HepG2 (cell line): ENCODE measurements around the gene NOP56. TPM values are rescaled to one million over a fixed set of nuclear protein-coding genes. Genes with fewer than 3 reads are reported as not detected.

Experiments used
- DNMT1 ChIP-seq: sonication (generic); formaldehyde crosslinking; IDR thresholded peaks from 2 replicates; pipeline ENCODE4 v1.5.1; 2020; ENCODE audit warnings: mild to moderate bottlenecking, missing genetic modification reagents
- ELF4 ChIP-seq: sonication (generic); formaldehyde crosslinking; IDR thresholded peaks from 2 replicates; pipeline ENCODE4 v1.5.0; 2020; ENCODE audit warnings: missing genetic modification reagents, mild to moderate bottlenecking, moderate library complexity, borderline replicate concordance
- HMGXB3 ChIP-seq: sonication (generic); formaldehyde crosslinking; IDR thresholded peaks from 2 replicates; pipeline ENCODE4 v1.4.0; 2020; ENCODE audit warnings: missing genetic modification reagents, borderline replicate concordance
- KDM4B ChIP-seq: sonication (generic); formaldehyde crosslinking; IDR thresholded peaks from 2 replicates; pipeline ENCODE4 v1.4.0; 2020; ENCODE audit warnings: missing genetic modification reagents
- MAF1 ChIP-seq: sonication (generic); formaldehyde crosslinking; IDR thresholded peaks from 2 replicates; pipeline ENCODE4 v1.5.0; 2020; ENCODE audit warnings: missing genetic modification reagents, borderline replicate concordance
- MATR3 ChIP-seq: sonication (generic); formaldehyde crosslinking; IDR thresholded peaks from 2 replicates; pipeline ENCODE4 v1.4.0; 2020; ENCODE audit warnings: missing genetic modification reagents
- RFX3 ChIP-seq: IDR thresholded peaks from 2 replicates; pipeline ENCODE4 v1.6.1; 2016; ENCODE audit warnings: missing biosample characterization, missing genetic modification reagents
- SNAPC2 ChIP-seq: sonication (generic); formaldehyde crosslinking; IDR thresholded peaks from 2 replicates; pipeline ENCODE4 v1.8.1; 2022; ENCODE audit warnings: mild to moderate bottlenecking, missing genetic modification reagents
- TP53 ChIP-seq: sonication (generic); formaldehyde crosslinking; conservative IDR thresholded peaks from 2 replicates; pipeline ENCODE4 v1.4.0; 2020; ENCODE audit warnings: missing genetic modification reagents
- TRIM24 ChIP-seq: sonication (generic); formaldehyde crosslinking; IDR thresholded peaks from 2 replicates; pipeline ENCODE4 v1.8.0; 2022; ENCODE audit warnings: mild to moderate bottlenecking, missing genetic modification reagents
- ZMYM3 ChIP-seq: sonication (generic); formaldehyde crosslinking; IDR thresholded peaks from 2 replicates; pipeline ENCODE4 v1.5.1; 2020; ENCODE audit warnings: mild to moderate bottlenecking, missing genetic modification reagents
- ZNF343 ChIP-seq: sonication (generic); formaldehyde crosslinking; IDR thresholded peaks from 2 replicates; pipeline ENCODE4 v1.4.0; 2020; ENCODE audit warnings: mild to moderate bottlenecking, missing genetic modification reagents
- ZNF800 ChIP-seq: sonication (generic); formaldehyde crosslinking; IDR thresholded peaks from 2 replicates; pipeline ENCODE4 v1.4.0; 2020; ENCODE audit warnings: missing genetic modification reagents
- polyA plus RNA-seq, 8 experiments: library from polyadenylated mRNA; depleted of rRNA in 3 of 8; stranded (reverse) in 7 of 8; unstranded in 1 of 8; fragments of >200 nt; fragmentation: Illumina TruSeq in 4 of 8; extraction: Trizol in 4 of 8; gene quantifications; 2 replicates each; pipeline versions ENCODE4 v1.2.1 to v1.2.3, GENCODE V29; 2011 to 2016; ENCODE audit warnings: low read depth in 4 of 8, missing spikeins in 1 of 8, mixed read lengths in 1 of 8; ENCODE audit not compliant: insufficient read depth in 1 of 8
- total RNA-seq, 5 experiments: library from RNA; depleted of rRNA; stranded (reverse); fragments of >200 nt; fragmentation: Illumina TruSeq; extraction: Trizol; gene quantifications; 2 replicates each; pipeline ENCODE4 v1.2.3, GENCODE V29; 2016; ENCODE audit warnings: low read depth in 1 of 5
- TF ChIP-seq, protein P1 (sequence below): sonication (generic); formaldehyde crosslinking; IDR thresholded peaks from 2 replicates; pipeline ENCODE4 v1.9.0; 2021; ENCODE audit warnings: missing genetic modification reagents, borderline replicate concordance
- TF ChIP-seq, protein P2 (sequence below): sonication (generic); formaldehyde crosslinking; IDR thresholded peaks from 2 replicates; pipeline ENCODE4 v1.5.1; 2020; ENCODE audit warnings: missing genetic modification reagents, mild to moderate bottlenecking, borderline replicate concordance
- TF ChIP-seq, protein P3 (sequence below): sonication (generic); formaldehyde crosslinking; IDR thresholded peaks from 2 replicates; pipeline ENCODE4 v1.5.1; 2020; ENCODE audit warnings: mild to moderate bottlenecking, missing genetic modification reagents, borderline replicate concordance

The NOP56 gene
- total and polyA plus RNA-seq, 2 of the 13 experiments (the other 11 are each of a cell fraction or from before 2014, with no cell fraction given) = 369 to 1,116 TPM

DNA sequence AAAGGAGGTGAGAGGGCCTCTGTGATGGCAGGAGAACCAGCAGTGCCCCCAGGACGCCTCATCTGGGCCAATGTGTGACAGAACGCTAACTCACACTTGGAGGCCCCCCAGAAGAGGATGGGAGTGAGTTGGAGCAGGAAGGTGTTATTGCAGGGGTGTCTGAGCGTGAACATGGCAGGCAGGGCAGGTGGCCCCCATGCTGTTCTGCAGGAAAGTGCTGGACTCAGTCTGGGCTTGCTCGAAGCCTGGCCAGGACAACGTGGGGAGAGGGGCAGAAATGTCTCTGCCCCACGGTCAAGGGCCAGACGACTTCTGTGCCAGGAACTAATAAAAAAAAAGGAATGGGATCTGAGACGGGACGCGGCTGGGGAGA lies 39.2 kb downstream of the NOP56 start (continued):
- TF ChIP-seq ELF4 (CRISPR knock-in tag) (no peak), MAF1 (0 out of 2 replicates have a peak, but pooled peaks have one; percentile 46), MATR3 (no peak), ZMYM3 (CRISPR knock-in tag) (no peak), TRIM24 (CRISPR knock-in tag) (0 out of 2 replicates have a peak, but pooled peaks have one; percentile 15), HMGXB3 (no peak), KDM4B (CRISPR knock-in tag) (no peak), ZNF800 (0 out of 2 replicates have a peak, but pooled peaks have one; percentile 9), ZNF343 (CRISPR knock-in tag) (0 out of 2 replicates have a peak, but pooled peaks have one; percentile 14), RFX3 (CRISPR knock-in tag) (no peak), SNAPC2 (no peak), DNMT1 (no peak), TP53 (CRISPR knock-in tag) (no peak)
- TF ChIP-seq, protein P1, sequence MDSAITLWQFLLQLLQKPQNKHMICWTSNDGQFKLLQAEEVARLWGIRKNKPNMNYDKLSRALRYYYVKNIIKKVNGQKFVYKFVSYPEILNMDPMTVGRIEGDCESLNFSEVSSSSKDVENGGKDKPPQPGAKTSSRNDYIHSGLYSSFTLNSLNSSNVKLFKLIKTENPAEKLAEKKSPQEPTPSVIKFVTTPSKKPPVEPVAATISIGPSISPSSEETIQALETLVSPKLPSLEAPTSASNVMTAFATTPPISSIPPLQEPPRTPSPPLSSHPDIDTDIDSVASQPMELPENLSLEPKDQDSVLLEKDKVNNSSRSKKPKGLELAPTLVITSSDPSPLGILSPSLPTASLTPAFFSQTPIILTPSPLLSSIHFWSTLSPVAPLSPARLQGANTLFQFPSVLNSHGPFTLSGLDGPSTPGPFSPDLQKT (CRISPR knock-in tag) = no peak
- TF ChIP-seq, protein P2, sequence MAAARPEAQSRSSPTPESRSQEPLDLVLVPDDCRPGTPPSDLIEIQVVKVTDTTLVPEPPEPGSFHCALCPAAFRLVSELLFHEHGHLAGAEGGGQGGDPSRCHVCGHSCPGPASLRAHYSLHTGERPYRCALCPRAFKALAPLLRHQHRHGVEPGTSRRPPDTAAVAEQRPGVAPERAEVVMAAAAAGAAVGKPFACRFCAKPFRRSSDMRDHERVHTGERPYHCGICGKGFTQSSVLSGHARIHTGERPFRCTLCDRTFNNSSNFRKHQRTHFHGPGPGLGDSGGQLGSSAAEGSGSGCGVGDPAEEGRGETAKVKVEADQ (CRISPR knock-in tag) = no peak
- TF ChIP-seq, protein P3, sequence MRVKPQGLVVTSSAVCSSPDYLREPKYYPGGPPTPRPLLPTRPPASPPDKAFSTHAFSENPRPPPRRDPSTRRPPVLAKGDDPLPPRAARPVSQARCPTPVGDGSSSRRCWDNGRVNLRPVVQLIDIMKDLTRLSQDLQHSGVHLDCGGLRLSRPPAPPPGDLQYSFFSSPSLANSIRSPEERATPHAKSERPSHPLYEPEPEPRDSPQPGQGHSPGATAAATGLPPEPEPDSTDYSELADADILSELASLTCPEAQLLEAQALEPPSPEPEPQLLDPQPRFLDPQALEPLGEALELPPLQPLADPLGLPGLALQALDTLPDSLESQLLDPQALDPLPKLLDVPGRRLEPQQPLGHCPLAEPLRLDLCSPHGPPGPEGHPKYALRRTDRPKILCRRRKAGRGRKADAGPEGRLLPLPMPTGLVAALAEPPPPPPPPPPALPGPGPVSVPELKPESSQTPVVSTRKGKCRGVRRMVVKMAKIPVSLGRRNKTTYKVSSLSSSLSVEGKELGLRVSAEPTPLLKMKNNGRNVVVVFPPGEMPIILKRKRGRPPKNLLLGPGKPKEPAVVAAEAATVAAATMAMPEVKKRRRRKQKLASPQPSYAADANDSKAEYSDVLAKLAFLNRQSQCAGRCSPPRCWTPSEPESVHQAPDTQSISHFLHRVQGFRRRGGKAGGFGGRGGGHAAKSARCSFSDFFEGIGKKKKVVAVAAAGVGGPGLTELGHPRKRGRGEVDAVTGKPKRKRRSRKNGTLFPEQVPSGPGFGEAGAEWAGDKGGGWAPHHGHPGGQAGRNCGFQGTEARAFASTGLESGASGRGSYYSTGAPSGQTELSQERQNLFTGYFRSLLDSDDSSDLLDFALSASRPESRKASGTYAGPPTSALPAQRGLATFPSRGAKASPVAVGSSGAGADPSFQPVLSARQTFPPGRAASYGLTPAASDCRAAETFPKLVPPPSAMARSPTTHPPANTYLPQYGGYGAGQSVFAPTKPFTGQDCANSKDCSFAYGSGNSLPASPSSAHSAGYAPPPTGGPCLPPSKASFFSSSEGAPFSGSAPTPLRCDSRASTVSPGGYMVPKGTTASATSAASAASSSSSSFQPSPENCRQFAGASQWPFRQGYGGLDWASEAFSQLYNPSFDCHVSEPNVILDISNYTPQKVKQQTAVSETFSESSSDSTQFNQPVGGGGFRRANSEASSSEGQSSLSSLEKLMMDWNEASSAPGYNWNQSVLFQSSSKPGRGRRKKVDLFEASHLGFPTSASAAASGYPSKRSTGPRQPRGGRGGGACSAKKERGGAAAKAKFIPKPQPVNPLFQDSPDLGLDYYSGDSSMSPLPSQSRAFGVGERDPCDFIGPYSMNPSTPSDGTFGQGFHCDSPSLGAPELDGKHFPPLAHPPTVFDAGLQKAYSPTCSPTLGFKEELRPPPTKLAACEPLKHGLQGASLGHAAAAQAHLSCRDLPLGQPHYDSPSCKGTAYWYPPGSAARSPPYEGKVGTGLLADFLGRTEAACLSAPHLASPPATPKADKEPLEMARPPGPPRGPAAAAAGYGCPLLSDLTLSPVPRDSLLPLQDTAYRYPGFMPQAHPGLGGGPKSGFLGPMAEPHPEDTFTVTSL (CRISPR knock-in tag) = 0 out of 2 replicates have a peak, but pooled peaks have one; percentile 5
